CD4-positive, CD25-positive, alpha-beta regulatory T cell (primary cell): Measurements from ENCODE around the gene OVCH1. TPM values are rescaled to one million over a fixed set of nuclear protein-coding genes. Genes with fewer than 3 reads are reported as not detected.
A peak's percentile ranks its signal among the peaks of the same experiment; 100 is the strongest.

Source experiments
- ATAC-seq, 2 donors: fragments of 150-1000 bp; cut with Tn5 transposase; one replicate each; pipeline ENCODE4 v1.10.0; 2021; ENCODE audit warnings: low read depth in 2 of 2, moderate number of reproducible peaks in 2 of 2, moderate library complexity in 1 of 2
- DNase-seq, 3 donors: peaks; one replicate each; pipeline versions ENCODE4 v3.0.0 to v3.0.0-alpha.2; 2012 to 2022; ENCODE audit warnings: mixed read lengths in 1 of 3
- H3K27ac ChIP-seq: one replicate; pipeline ENCODE4 v1.7.0; 2013; ENCODE audit warnings: mild to moderate bottlenecking, low read length; ENCODE audit not compliant: insufficient read depth, poor library complexity, severe bottlenecking
- H3K27me3 ChIP-seq: one replicate; pipeline ENCODE4 v1.7.0; 2013; ENCODE audit warnings: low read length; ENCODE audit not compliant: control insufficient read depth, insufficient read depth
- H3K36me3 ChIP-seq: one replicate; pipeline ENCODE4 v1.7.0; 2013; ENCODE audit warnings: mild to moderate bottlenecking, low read length, moderate library complexity; ENCODE audit not compliant: control insufficient read depth, insufficient read depth
- H3K4me1 ChIP-seq: 2 replicates; pipeline ENCODE4 v1.7.0; 2013; ENCODE audit warnings: mild to moderate bottlenecking, low read length; ENCODE audit not compliant: insufficient read depth, control insufficient read depth, poor library complexity, severe bottlenecking
- H3K4me3 ChIP-seq: one replicate; pipeline ENCODE4 v1.7.0; 2013; ENCODE audit warnings: low read depth, mild to moderate bottlenecking, low read length, moderate library complexity
- H3K9me3 ChIP-seq, 2 experiments: 1 replicate in 1 of 2; 2 replicates in 1 of 2; pipeline ENCODE4 v1.7.0; 2013; ENCODE audit warnings: low read length in 2 of 2, mild to moderate bottlenecking in 1 of 2, moderate library complexity in 1 of 2; ENCODE audit not compliant: control insufficient read depth in 2 of 2
- H3K27ac Mint-ChIP-seq, 3 donors: one replicate each; pipeline ENCODE4 v1.8.0; 2020 to 2022; ENCODE audit warnings: mild to moderate bottlenecking in 3 of 3, mixed read lengths in 3 of 3, moderate library complexity in 2 of 3
- H3K27me3 Mint-ChIP-seq: one replicate; pipeline ENCODE4 v1.8.0; 2022; ENCODE audit warnings: mild to moderate bottlenecking, mixed read lengths
- H3K36me3 Mint-ChIP-seq: one replicate; pipeline ENCODE4 v1.8.0; 2020; ENCODE audit warnings: mixed read lengths
- H3K4me1 Mint-ChIP-seq, 4 donors: one replicate each; pipeline ENCODE4 v1.8.0; 2020 to 2022; ENCODE audit warnings: mixed read lengths in 4 of 4, mild to moderate bottlenecking in 1 of 4
- H3K4me3 Mint-ChIP-seq, 4 donors: one replicate each; pipeline ENCODE4 v1.8.0; 2020 to 2022; ENCODE audit warnings: mild to moderate bottlenecking in 4 of 4, mixed read lengths in 4 of 4, moderate library complexity in 3 of 4
- H3K9me3 Mint-ChIP-seq, 7 donors: one replicate each; pipeline ENCODE4 v1.8.0; 2020 to 2022; ENCODE audit warnings: mixed read lengths in 7 of 7, mild to moderate bottlenecking in 3 of 7, moderate library complexity in 2 of 7
- polyA plus RNA-seq, 4 donors: library from polyadenylated mRNA; unstranded; fragments of 300-500 nt; fragmentation: Illumina TruSeq; gene quantifications; one replicate each; pipeline ENCODE4 v1.2.3, GENCODE V29; 2021
- total RNA-seq: library from RNA; stranded (reverse); gene quantifications from one replicate; pipeline ENCODE4 v1.2.3, GENCODE V29; 2022

OVCH1 gene
- total and polyA plus RNA-seq, 5 donors from 2014 or later = not detected

- ATAC-seq (no peak), DNase-seq (no peak)
- Mint-ChIP-seq H3K36me3 (no peaks in the 10 kb centered on the region), H3K4me3 (no peak overlapping the region), H3K9me3 (no peaks in the 10 kb centered on the region), H3K4me1 (no peaks in the 10 kb centered on the region), H3K27me3 (peaks cover 8% of the 10 kb centered on the region), H3K27ac (no peak overlapping the region)
- Histone ChIP-seq H3K27ac (no peak overlapping the region), H3K9me3 (no peaks in the 10 kb centered on the region), H3K4me1 (no peaks in the 10 kb centered on the region), H3K4me3 (no peak overlapping the region), H3K36me3 (no peaks in the 10 kb centered on the region), H3K27me3 (no peaks in the 10 kb centered on the region)
Measured at GRCh38 chr12:29492891-29493290, 4.6 kb downstream of the OVCH1 start.

- H3K4me3 ChIP-seq = no peak overlapping the region
- Mint-ChIP-seq H3K4me1 (no peaks in the 10 kb centered on the region), H3K4me3 (no peak overlapping the region), H3K9me3 (no peaks in the 10 kb centered on the region), H3K27ac (no peak overlapping the region), H3K36me3 (no peaks in the 10 kb centered on the region), H3K27me3 (peaks cover 8% of the 10 kb centered on the region)
- H3K9me3 ChIP-seq = no peaks in the 10 kb centered on the region
- no peak for DNase-seq
- no peak overlapping the region for H3K27ac ChIP-seq
- H3K36me3 ChIP-seq = no peaks in the 10 kb centered on the region
- no peak for ATAC-seq
- H3K4me1 ChIP-seq = no peaks in the 10 kb centered on the region
- no peaks in the 10 kb centered on the region for H3K27me3 ChIP-seq
Measured at GRCh38 chr12:29486972-29487371, 10.5 kb downstream of the OVCH1 start.

GRCh38 chr12:29463198-29463597, 34.3 kb downstream of the OVCH1 start:
- H3K27me3 Mint-ChIP-seq = peaks cover 8% of the 10 kb centered on the region
- no peaks in the 10 kb centered on the region for H3K36me3 Mint-ChIP-seq
- no peak overlapping the region for H3K27ac ChIP-seq
- no peaks in the 10 kb centered on the region for H3K9me3 ChIP-seq
- DNase-seq = no peak
- H3K36me3 ChIP-seq = no peaks in the 10 kb centered on the region
- no peak overlapping the region for H3K27ac Mint-ChIP-seq
- H3K4me3 Mint-ChIP-seq = no peak overlapping the region
- peaks cover 0 to 7% (median 2%) of the 10 kb centered on the region in 7 donors for H3K9me3 Mint-ChIP-seq
- ATAC-seq = peak in 1 of 2 donors; percentile 31
- H3K4me1 Mint-ChIP-seq = peaks cover 0 to 2% (median 0%) of the 10 kb centered on the region in 4 donors
- H3K4me3 ChIP-seq = no peak overlapping the region
- no peaks in the 10 kb centered on the region for H3K4me1 ChIP-seq
- no peaks in the 10 kb centered on the region for H3K27me3 ChIP-seq

GRCh38 chr12:29460082-29460481, 37.4 kb downstream of the OVCH1 start:
- Histone ChIP-seq H3K36me3 (no peaks in the 10 kb centered on the region), H3K9me3 (no peaks in the 10 kb centered on the region), H3K4me1 (no peaks in the 10 kb centered on the region), H3K4me3 (no peak overlapping the region), H3K27ac (no peak overlapping the region), H3K27me3 (no peaks in the 10 kb centered on the region)
- peaks cover 13% of the 10 kb centered on the region for H3K27me3 Mint-ChIP-seq
- no peak overlapping the region for H3K4me3 Mint-ChIP-seq
- H3K27ac Mint-ChIP-seq = no peak overlapping the region
- peaks cover 0 to 5% (median 0%) of the 10 kb centered on the region in 7 donors for H3K9me3 Mint-ChIP-seq
- ATAC-seq = no peak
- H3K36me3 Mint-ChIP-seq = no peaks in the 10 kb centered on the region
- H3K4me1 Mint-ChIP-seq = peaks cover 0 to 2% (median 0%) of the 10 kb centered on the region in 4 donors
- DNase-seq = no peak

- DNase-seq = no peak
- Histone ChIP-seq H3K27me3 (no peaks in the 10 kb centered on the region), H3K4me1 (no peaks in the 10 kb centered on the region), H3K36me3 (no peaks in the 10 kb centered on the region), H3K4me3 (no peak overlapping the region), H3K27ac (no peak overlapping the region), H3K9me3 (no peaks in the 10 kb centered on the region)
- Mint-ChIP-seq H3K27me3 (peaks cover 5% of the 10 kb centered on the region), H3K36me3 (no peaks in the 10 kb centered on the region), H3K4me3 (no peak overlapping the region), H3K9me3 (no peaks in the 10 kb centered on the region), H3K4me1 (peaks cover 0 to 2% (median 0%) of the 10 kb centered on the region in 4 donors), H3K27ac (no peak overlapping the region)
- no peak for ATAC-seq
Measured at GRCh38 chr12:29455087-29455486, 42.4 kb downstream of the OVCH1 start.

- Mint-ChIP-seq H3K27ac (no peak overlapping the region), H3K27me3 (peaks cover 5% of the 10 kb centered on the region), H3K4me1 (no peaks in the 10 kb centered on the region), H3K4me3 (no peak overlapping the region), H3K36me3 (no peaks in the 10 kb centered on the region), H3K9me3 (peaks cover 0 to 3% (median 0%) of the 10 kb centered on the region in 7 donors)
- DNase-seq = no peak
- H3K4me3 ChIP-seq = no peak overlapping the region
- H3K27ac ChIP-seq = no peak overlapping the region
- no peaks in the 10 kb centered on the region for H3K36me3 ChIP-seq
- no peaks in the 10 kb centered on the region for H3K27me3 ChIP-seq
- no peaks in the 10 kb centered on the region for H3K9me3 ChIP-seq
- no peaks in the 10 kb centered on the region for H3K4me1 ChIP-seq
- ATAC-seq = no peak
Measured at GRCh38 chr12:29451888-29452287, 45.6 kb downstream of the OVCH1 start.

GRCh38 chr12:29448157-29448556, 49.3 kb downstream of the OVCH1 start:
- H3K27me3 Mint-ChIP-seq = no peaks in the 10 kb centered on the region
- Histone ChIP-seq H3K27me3 (peaks cover 1% of the 10 kb centered on the region), H3K4me1 (no peaks in the 10 kb centered on the region), H3K9me3 (no peaks in the 10 kb centered on the region), H3K36me3 (no peaks in the 10 kb centered on the region), H3K4me3 (no peak overlapping the region), H3K27ac (no peak overlapping the region)
- ATAC-seq = no peak
- DNase-seq = no peak
- H3K9me3 Mint-ChIP-seq = peaks cover 0 to 3% (median 0%) of the 10 kb centered on the region in 7 donors
- H3K27ac Mint-ChIP-seq = no peak overlapping the region
- no peak overlapping the region for H3K4me3 Mint-ChIP-seq
- H3K36me3 Mint-ChIP-seq = no peaks in the 10 kb centered on the region
- no peaks in the 10 kb centered on the region for H3K4me1 Mint-ChIP-seq

- H3K27ac ChIP-seq = no peak overlapping the region
- Mint-ChIP-seq H3K9me3 (peaks cover 0 to 3% (median 0%) of the 10 kb centered on the region in 7 donors), H3K36me3 (no peaks in the 10 kb centered on the region), H3K4me1 (no peaks in the 10 kb centered on the region), H3K27me3 (no peaks in the 10 kb centered on the region), H3K4me3 (no peak overlapping the region), H3K27ac (no peak overlapping the region)
- H3K36me3 ChIP-seq = no peaks in the 10 kb centered on the region
- H3K4me1 ChIP-seq = no peaks in the 10 kb centered on the region
- H3K27me3 ChIP-seq = peaks cover 1% of the 10 kb centered on the region
- ATAC-seq (no peak), DNase-seq (no peak)
- H3K9me3 ChIP-seq = no peaks in the 10 kb centered on the region
- H3K4me3 ChIP-seq = no peak overlapping the region
Measured at GRCh38 chr12:29447285-29447975, 50.1 kb downstream of the OVCH1 start.
